Hepatocyte (in vitro differentiated cells): Measurements from ENCODE around the gene HK3.

Experiments
- EZH2 ChIP-seq: fragments of 200-600 bp; sonication (generic); IDR thresholded peaks from 2 replicates; pipeline ENCODE4 v1.6.1; 2016; ENCODE audit warnings: antibody characterized with exemption, mild to moderate bottlenecking, borderline replicate concordance
- TF ChIP-seq, protein P1 (sequence below): fragments of 200-600 bp; sonication (generic); IDR thresholded peaks from 2 replicates; pipeline ENCODE4 v1.5.1; 2016; ENCODE audit warnings: antibody characterized with exemption, mild to moderate bottlenecking; ENCODE audit not compliant: poor library complexity

- TF ChIP-seq, protein P1, sequence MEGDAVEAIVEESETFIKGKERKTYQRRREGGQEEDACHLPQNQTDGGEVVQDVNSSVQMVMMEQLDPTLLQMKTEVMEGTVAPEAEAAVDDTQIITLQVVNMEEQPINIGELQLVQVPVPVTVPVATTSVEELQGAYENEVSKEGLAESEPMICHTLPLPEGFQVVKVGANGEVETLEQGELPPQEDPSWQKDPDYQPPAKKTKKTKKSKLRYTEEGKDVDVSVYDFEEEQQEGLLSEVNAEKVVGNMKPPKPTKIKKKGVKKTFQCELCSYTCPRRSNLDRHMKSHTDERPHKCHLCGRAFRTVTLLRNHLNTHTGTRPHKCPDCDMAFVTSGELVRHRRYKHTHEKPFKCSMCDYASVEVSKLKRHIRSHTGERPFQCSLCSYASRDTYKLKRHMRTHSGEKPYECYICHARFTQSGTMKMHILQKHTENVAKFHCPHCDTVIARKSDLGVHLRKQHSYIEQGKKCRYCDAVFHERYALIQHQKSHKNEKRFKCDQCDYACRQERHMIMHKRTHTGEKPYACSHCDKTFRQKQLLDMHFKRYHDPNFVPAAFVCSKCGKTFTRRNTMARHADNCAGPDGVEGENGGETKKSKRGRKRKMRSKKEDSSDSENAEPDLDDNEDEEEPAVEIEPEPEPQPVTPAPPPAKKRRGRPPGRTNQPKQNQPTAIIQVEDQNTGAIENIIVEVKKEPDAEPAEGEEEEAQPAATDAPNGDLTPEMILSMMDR: no peak
- TF ChIP-seq EZH2: no peak
These were observed 18.7 kb downstream of the HK3 start for GRCh38 chr5:176880366-176881020.
